COLO668 (cell line): ENCODE results near the gene GALR2.

Experiments used
- DNase-seq: peaks from one replicate; lab custom pipeline; 2025; ENCODE audit not compliant: unreplicated experiment; lab: John Stamatoyannopoulos, UW

The GALR2 gene

DNA sequence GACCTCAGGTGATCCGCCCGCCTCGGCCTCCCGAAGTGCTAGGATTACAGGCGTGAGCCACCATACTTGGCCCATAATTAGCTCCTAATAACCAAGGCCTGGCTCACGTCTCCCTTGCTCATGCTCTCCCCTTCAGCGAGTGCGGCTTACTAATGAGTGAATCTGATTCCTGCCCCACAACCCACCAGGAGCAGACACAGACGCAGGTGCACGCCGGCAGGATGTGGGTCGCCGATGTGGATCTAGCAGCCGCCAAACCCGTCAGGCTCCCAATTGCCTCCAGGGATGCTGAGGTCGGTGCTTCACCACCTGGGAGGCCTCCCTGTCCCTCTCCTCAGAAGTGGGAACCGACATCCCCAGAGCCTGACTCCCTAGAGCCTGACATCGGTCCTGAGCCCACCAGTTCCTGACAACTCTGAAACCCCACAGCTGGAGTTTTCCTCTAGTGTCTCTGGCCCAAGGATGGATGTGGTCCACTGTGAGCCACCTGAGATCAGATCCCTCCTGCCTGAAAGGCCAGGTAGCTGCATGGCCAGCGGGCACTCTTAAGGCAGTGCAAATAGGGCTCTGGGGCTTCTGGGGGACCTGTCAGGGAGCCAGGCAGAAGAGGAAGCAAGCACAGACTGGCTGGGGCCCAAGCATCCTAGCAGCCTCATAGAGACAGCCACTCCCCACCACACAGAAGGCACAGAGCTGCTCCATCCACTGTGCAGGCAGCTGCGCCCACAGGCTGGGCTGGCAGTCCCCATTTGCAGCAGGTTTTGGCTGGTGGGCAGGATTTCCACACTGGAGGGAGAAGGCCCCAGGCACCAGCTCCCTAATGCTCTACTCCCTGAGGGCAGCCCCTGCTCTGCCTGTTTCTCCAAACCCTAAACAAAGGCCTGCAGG is 18.2 kb downstream of the GALR2 start:
- DNase-seq = no peak

DNA sequence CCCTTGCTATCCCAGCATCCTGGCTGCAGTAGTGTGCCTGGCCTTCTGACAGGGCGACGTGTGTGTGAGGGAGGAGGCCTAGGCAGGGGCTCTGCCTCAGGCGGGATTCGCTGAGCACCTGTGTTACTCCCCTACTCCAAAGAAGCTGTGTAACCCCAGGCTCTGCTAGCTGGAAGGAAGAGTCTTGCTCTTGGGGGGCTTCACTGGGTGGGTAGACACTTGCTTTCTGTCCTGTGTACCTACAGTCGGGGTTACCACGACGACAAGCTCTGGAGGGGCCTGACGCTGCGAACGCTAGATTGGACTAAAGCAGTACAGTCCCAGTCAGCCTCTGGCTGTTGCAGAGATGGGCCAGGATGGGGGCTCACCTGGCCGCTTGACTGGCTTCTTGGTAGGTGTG is 19.5 kb downstream of the GALR2 start:
- DNase-seq = no peak

DNA sequence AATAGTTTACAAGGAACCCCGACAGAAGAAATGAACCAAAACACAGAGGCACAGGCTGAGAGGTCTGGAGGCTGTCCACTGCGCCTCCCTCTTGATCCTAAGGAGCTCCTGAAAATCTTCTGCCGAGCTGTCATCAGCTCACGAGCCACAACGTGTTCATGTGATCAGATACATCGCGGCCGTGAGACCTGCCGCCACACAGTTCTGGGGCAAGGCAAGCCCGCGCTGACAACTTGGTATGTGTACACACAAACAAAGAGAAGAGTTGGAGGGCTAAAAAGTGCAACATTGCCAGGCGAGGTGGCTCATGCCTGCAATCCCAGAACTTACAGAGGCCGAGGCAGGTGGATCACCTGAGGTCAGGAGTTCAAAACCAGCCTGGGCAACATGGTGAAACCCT is 21.4 kb downstream of the GALR2 start:
- DNase-seq = no peak

DNA sequence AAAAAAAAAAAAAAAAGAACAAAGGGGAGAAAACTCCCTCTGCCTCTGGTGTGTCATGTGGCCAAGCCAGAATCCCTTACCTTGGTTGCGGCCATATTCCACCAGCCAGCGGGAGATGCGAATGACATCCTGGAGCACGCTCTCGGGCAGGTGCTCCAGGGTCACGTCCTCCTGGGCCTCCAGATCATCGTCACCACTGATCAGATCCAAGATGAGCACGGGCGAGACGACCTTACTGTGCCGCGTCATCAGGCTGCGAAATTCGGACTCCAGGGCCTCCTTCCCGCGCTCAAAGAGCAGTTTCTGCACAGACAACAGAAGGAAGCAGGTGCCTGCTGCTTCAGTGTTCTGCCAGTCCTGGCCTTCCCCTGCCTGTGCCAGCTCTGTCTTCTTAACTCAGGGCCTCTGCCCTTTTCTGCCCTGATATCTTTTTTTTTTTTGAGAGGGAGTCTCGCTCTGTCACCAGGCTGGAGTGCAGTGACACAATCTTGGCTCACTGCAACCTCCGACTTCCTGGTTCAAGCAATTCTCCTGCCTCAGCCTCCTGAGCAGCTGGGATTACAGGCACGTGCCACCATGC is 23.2 kb downstream of the GALR2 start:
- DNase-seq = no peak

DNA sequence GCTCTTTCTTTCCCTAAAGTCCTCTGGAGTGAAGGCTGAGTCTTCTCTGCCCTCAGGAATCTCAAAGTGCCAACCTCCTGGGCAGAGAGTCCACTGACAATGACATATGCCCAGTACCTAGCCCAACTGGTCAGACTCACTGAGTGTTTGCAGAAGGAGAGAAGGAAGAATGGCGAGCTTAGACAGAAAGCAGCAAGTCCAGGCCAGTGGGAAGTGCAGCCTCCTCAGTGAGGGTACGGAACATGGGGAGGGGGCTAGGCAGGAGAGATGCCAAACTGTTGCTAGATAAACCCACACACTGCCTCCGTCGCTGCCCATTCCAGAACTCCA is 28.3 kb downstream of the GALR2 start:
- no peak for DNase-seq

DNA sequence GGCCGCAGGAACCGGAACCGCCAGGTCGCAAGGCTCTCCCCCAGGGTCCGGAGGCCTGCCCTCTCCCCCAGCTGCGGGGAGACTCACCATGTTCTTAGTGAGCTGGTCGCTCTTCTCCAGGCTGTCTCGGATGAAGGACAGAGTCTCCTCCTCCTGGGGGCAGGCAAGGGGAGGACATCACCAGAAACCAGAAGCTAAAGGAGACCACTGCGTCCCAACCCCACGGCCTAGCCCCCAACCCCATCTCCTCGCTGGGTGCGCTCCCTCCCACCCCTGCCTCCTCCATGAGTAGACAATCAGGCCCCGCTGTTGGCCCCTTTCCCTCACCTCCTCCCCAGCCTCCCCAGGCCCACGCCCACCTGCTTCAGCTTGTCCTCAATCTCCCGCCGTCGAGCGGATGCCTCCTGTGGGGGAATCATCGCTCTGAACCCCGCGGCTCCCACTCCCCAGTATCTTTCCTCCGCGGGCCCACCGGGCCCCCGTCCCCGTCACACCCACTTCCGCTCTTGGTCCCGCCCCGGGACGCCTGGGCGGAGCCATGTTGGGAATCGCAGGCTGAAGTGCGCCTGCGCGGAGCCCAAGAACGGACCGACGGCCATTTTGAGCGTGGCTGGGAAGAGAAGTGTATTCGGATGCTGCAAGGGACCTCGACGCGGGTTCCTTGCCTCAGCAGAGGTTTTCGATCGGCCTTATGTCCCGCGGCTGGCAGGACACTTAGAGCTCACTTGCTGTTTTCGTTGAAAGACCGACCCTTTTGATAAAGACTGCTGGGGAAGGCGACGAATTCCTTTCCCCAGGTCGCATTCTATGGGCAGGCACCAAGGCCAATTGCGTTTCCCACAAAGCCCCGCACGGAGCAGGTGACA is 28.9 kb downstream of the GALR2 start, which contains the start of gene EXOC7:
Gene EXOC7 (minus strand): TSS at position 514 of the 866 bp plus-strand sequence. CDS start 95 bp downstream, at position 419.
- peak; percentile 90 for DNase-seq

DNA sequence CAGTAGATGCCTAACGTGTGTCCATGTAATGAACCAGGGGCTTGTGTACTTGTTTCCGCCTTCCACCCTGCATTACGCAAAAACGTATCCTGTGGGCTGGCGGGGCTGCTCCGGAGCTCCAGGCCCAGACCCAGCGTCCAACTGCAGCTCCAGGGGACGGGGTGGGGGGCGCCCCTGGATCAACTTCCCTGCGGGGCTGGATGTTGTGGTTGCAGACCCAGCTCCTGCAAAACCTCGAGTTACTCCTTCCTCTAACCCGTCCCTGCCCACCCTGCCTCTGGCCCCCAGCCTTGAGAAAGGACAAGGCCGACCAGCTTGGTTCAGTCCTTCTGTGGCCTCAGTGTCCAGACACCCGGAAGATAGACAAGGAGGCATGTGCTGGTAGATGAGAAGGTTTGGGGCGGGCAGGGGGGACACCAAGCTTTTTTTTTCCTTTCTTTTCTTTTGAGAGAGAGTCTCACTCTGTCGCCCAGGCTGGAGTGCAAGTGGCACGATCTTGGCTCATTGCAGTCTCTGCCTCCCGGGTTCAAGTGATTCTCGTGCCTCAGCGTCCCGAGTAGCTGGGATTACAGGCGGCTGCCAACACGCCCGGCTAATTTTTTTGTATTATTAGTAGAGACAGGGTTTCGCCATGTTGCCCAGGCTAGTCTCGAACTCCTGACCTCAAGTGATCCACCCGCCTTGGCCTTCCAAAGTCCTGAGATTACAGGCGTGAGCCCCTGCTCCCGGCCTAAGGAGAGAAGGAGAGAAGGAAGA is 29.7 kb downstream of the GALR2 start:
- no peak for DNase-seq

DNA sequence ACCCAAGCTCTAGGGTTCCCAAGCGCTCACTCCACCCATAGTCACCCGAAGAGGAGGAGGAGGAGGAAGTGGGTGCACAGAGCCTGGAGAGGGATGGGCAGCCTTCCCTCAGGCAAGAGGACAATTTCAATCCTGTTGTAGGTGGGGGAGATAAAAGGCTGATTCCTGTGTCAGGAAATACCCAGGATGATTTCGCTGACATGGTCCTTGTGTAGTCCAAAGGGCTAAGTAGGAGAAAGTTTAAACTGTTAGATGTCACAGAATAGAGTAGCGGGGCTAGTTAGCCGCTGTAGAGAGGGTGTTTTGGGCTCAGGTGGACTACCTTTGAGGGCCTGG is 30.3 kb downstream of the GALR2 start:
- DNase-seq = no peak

DNA sequence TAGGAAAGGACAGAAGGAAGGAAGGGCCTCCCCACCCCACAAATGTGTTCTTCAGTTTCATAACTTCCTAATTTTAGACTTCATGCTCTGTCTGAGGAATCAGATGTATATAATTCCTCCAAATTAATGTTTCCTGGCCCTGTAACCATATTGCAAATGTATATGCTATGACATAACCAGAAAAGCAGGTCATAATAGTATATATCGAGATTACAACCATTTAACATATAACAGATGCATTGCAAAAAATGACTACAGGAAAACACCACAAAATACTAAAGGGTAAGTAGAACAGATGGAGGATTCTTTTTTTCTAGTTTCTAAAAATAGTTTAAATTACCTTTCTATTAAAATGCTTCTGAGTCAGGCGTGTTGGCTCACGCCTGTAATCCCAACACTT is 32.1 kb downstream of the GALR2 start:
- no peak for DNase-seq

DNA sequence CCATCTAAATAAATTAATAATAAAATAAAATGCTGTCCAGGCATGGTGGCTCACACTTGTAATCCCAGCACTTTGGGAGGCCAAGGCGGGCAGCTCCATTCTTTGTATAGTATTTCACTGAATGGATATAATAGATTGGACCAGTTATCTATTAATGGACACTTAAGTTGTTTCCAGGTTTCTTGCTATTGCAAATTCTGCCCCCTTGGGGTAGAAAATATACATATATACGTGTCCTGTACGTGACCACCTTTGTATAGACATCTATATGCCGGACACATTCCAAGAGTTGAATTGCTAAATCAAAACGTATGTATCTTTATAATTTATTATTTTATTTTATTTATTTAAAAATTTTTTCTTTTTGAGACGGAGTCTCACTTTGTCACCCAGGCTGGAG is 32.9 kb downstream of the GALR2 start:
- DNase-seq = no peak

DNA sequence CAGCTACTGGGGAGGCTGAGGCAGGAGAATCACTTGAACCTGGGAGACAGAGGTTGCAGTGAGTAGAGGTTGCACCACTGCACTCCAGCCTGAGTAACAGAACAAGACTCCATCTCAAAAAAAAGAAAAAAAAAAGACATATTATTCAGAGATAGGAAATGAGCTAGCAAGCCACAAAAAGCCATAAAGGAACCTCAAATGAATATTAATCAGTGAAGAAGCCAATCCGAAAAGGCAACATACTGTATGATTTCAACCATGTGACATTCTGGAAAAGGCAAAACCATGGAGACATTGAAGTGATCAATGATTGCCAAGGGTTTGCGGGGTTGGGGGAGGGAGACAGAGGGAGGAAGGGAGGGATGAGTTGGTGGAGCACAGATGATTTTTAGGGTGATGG is 37.4 kb downstream of the GALR2 start:
- no peak for DNase-seq

DNA sequence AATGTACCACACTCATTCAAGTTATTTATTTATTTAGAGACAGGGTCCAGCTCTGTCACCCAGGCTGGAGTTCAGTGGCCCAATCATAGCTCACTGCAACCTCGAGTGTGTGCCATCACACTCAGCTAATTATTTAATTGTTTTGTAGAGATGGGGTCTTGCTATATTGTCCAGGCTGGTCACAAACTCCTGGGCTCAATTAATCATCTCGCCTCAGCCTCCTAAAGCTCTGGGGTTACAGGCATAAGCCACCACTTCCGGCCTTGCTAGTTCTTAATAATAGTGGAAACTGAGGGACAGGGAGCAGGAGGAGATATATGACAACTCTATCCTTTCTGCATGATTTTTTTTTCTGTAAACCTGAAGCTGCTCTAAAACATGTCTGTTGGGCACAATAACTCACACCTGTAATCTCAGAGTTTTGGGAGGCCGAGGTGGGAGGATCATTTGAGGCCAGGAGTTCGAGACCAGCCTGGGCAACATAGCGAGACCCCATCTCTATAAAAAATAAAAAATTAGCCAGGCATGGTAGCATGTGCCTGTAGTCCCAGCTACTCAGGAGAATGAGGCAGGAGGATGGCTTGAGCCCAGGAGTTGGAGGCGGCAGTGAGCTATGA is 40.7 kb downstream of the GALR2 start:
- no peak for DNase-seq

DNA sequence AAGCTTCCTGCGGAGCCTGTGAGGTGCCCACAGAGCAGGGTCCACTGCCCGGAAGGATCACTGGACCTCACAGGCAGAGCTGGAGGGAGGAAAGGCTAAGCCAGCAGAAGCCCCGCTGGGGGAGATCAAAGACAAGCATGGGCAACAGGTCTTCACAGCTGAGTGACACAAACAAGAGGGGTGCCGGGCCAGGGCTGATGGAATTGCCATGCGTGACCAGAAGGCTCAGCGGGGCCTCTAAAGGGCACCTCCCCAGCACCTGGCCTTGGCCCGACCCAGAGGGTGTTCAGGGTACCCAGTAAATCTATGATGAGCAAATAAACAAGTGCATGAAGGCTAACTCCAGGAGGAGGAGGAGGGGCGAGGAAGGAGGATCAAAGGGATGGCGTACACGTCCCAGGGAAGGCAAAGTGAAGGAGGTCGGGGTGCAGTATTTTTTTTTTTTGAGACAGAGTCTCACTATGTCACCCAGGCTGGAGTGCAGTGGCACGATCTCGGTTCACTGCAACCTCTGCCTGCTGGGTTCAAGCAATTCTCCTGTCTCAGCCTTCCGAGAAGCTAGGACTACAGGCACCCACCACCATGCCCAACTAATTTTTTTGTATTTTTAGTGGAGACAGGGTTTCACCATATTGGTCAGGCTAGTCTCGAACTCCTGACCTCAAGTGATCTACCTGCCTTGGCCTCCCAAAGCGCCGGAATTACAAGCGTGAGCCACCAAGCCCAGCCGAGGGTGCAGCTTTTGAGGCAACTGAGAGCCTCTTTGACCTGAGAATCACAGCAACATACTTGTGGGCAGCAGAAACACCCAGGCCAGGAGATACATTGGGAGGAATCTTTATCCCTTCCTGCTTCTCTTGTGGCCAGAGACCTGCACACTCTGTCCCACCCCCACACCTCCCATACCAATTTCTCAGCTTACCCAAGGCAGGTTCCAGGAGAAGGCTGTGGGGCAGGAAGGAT is 45.1 kb downstream of the GALR2 start:
- DNase-seq = no peak

DNA sequence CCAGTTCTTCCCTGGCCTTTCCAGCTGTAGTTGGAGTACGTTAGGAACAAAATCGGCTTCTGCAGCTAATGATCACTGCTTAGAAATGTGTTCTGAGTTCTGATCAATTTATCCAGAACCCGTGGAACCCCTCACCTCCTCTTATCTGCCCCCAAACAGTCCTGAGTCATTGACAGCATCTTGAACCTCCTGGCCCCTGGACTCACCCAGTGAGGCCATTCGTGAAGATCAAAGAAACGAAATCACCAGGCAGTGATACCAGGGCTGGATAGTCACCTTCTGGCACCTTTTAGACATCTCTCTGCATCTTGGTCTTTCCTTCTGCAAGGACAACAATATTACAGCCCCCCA is 46.1 kb downstream of the GALR2 start:
- DNase-seq = no peak

DNA sequence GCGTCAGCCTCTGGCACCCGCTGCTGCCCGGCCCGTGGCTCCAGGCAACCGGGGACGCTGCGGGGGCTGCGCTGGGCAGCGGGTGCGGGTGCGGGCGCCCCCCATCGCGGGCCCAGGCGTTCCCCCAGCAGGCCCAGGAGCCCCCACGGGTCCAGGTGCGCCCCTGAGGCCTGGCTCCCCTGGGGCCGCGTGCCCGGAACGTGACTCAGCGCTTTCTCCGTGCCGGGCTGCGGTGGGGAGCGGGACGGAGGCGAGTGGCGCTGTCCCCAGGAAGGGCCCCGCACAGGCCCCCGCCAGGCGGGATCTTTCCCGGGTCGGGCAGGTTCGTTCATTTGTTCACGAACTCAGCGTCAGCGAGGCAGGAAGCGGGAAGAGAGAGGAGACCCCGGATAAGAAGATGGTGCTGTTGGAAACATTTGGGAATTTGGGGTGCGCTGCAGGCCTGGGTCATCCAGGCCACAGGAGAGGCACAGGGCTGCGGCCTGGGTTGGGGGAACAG is 47.4 kb downstream of the GALR2 start:
- no peak for DNase-seq

DNA sequence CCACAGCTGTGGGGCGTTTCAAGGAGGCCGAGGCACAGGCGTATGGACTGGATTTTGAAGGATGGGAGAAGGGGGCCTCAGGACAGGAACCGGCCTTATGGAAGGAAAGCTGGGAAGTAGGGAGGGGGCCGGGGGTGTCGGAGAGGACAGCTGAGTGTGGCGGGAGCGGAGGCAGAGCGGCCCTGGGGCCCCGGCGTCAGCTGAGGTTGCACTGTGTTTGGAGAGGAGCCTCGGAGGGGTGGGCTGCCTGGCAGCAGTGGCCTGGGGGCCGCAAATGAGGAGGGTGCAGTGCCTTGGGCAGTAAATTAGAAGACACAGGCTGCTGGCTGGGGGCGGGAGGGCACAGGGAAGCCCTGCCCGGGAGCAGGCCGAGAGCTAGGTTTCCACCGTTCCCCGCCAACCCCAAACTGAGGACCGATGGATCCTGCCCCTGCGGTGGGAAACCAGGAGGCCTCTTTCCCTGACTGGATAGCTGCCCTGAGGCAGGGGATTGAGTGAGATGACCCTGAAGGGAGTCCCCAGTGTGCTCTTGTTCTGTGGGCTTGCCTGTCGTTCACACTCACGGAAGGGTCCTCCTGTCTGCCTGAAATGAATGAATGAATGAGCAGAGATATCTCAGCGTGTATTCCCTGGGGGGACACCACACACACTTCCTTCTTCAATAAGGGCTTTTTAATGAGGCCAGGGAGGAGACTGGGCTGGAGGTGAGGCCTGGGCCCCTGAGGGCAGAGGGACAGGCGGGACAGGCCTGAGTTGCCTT is 48.0 kb downstream of the GALR2 start:
- DNase-seq = no peak

DNA sequence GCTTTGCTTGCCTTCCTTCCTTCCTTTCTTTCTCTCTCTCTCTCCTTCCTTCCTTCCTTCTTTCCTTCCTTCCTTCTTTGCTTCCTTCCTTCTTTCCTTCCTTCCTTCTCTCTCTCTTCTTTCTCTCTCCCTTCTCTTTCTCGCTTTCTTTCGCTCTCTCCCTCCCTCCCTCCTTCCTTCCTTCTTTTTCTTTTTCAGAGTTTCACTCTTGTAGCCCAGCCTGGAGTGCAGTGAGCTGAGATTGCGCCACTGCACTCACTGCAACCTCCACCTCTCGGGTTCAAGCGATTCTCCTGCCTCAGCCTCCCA is 48.6 kb downstream of the GALR2 start:
- DNase-seq = no peak

DNA sequence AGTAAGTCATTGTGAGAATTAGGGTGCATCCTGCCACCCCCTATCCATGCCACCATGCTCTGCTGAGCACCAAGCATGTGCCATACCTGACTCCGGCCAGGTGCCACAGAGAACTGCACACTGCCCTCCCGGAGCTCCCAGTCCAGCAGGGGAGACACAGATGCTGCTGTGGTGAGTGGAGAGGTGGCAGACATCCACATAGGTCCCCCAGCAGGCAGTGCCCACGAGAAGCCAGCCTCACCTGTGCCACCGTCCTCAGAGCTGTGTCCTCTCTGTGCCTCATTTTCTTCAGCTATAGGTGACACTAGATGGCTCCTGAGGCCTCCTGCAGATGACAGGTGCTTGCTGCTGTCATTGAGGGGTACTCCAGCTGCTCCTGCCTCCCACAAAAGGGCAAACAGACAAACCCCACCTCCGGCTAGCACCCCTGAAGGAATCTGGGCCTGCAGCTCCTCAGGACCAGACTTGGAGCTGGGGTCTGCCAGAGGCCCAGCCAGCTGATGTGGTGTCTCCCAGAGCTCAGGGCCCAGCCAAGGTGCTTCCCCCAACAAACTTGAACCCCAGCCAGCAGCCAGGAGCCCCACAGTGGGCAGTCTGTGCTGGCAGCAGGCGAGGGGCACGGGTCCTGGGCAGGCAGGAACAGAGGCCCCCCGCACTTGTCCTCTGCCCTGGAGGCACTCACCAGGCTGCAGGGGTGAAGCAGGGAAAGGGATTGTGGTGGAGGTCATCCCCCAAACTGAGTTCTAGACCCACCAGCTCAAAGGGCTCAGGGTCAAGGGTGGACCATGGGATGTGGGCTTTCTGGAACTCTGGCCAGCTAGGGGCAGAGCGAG is 49.4 kb downstream of the GALR2 start:
- peak; percentile 28 for DNase-seq
